NCI-H2081 treated with DMSO at 0.1 percent for 48 hours (cell line): ENCODE data around the gene PGM1.

ENCODE experiments used
- DNase-seq: peaks from one replicate; lab custom pipeline; 2025; lab: John Stamatoyannopoulos, UW

Gene PGM1

DNA sequence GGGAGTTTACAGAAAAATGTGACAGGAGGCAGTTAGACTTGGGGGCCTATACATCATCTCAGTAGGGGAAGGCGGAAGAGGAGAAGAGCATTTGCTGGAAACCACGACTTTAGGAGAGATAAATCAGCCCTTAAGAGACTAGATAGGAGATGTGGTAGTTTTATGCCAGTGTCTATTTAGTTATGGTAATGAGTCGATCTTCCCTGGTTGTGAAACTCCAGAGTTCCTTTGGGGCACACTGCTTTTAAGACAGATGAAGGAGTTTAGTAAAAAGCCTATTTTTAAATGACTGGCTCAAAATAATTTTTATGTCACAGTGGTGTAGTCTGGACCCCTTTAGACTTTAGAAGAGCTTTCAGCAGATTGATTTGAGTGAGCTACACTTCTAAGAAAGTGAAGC, 7.8 kb downstream of the PGM1 start:
- no peak for DNase-seq

GRCh38 chr1:63601463-63601862, 8.3 kb downstream of the PGM1 start:
- no peak for DNase-seq

DNA sequence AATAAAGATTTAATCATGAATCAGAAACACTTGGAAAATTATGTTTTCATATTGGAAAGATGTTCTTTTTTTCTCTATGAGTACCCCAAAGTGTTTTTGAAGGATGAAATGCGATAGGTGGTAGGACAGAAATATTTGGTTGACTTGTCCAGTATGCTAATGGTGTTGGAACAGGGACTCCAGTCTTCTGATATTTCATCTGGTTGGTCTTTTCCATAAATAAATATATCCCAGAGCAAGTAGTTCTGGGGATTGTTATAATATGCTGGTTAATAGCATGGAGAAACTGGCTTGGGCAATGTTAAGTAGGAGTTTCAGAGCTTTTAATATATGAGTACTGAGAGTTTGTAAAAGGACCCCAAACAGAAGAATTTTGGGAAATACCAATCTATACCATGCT, 8.7 kb downstream of the PGM1 start:
- no peak for DNase-seq

DNA sequence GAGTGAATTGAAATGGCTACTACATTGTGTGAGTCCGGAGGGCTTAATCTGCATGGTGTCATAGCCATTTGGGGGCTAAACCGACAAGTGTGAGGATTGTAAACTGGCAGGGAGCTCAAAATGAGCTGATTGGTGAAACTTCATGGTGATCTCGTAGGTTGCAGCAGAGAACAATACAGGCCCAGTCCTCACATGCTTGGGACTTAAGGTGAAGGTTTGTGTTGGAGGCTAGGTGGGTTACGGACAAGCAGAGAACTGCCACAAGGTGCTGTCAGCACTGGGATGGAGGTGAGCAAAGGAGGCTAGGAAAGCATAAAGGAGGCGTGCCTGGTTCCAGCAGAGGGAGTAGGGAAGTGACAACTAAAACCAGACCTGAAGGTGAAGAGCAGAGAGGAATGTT, 9.4 kb downstream of the PGM1 start:
- no peak for DNase-seq

DNA sequence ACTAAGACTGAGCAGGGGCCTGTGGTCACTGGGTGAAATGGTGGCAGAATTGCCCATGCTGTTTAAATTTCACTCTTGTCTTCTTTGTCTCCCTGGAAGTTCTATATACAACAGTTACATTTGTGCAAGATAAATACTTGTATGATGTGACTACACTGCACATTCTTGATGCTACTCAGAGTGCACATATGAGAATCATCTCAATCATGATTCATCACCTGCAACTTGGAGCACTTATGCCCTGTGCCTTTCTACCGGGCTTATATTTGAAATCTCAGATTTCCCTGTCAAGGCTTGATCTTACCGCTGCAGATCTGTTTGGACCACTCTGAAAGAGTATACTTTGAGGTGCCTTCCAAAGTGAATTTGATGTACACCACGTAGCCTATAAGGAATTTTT, 10.6 kb downstream of the PGM1 start:
- DNase-seq, result no peak

- no peak for DNase-seq
Measured at GRCh38 chr1:63607322-63607721, 14.1 kb downstream of the PGM1 start.

DNA sequence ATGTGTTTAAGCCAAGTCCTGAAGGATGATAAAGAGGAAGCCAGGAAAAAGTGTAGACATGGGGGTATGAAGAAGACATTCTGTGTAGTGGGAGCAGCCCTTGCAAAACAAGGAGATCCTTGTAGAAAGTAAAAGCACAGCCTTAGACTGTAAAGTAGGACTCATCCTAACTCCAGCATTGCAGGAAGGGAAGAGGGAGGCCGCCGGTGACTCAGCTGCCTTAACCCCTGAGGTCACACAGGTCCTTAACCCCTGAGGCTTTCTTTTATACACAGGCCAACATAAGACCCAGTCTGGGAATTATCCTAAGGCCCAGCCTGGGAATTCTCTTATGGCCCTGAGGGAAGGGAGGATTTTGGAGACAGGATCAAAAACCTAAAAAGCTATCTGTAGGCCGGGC, 18.0 kb downstream of the PGM1 start:
- no peak for DNase-seq

DNA sequence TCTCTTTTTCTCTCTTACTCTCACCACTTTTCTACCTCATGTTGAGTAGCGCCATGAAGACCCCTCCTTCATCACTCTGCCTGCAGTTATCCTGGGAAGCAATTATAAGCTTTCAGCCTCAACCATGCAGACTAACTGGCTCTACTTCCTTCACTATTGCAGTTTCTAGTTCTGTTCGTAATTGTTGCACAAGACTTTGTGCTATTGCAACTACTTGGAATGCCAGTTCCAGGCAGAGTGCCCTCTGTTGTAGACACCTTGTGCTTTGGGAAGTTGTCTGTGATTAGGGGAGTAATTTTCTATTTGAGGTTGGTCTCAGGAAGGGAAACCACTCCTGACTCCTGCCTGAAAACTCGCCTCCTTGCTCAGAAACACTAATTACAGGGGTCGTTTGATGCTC, 19.4 kb downstream of the PGM1 start:
- DNase-seq, result no peak

DNA sequence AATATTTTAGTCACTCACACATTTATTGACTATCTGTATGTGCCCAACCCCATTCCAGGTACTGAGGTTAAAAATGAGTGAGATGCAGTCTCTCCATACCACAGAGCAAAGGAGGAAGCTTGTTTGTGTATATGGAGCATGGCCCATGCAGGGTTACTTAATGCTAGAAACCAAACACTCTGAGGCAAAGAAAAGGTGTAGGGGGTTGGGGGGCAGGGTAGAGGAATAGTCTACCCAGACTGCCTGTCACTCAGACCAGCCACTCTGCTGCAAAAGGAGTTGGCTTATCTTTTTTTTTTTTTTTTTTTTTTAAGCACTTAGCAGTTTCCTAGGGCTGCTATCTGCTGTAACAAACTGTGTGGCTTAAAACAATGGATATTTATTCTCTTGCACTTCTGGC, 19.8 kb downstream of the PGM1 start:
- no peak for DNase-seq

DNA sequence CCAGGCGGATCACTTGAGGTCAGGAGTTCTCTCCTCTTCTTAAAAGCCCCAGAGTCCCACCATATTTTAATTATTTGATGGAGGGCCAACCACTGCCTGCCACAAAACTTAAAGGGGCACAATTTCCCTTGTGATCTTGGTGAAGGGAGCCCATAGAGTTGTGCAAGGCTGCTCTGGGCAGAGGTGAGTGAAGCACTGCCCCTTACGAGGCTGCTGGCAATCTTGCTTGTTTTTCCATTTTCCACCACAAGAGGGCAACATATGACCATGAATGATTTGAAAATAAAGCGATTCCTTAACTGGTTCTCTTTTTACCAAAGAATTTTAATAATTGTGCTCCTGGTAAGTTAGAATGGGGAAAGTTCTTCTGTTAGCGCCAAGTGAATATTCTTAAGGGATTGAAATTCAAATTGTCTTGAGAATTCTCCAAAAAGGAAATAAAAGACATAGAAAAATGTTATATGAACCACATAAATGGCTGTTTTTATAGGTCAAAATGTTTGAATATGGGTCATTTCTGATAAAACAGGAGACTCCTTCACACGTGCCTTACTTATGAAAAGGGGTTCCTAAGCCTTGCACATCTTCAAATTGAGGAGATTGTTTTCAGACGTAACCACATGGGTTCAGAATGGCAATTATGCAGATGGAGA, 22.7 kb downstream of the PGM1 start:
- no peak for DNase-seq

GRCh38 chr1:63617450-63617849, 24.2 kb downstream of the PGM1 start:
- DNase-seq, result no peak

DNA sequence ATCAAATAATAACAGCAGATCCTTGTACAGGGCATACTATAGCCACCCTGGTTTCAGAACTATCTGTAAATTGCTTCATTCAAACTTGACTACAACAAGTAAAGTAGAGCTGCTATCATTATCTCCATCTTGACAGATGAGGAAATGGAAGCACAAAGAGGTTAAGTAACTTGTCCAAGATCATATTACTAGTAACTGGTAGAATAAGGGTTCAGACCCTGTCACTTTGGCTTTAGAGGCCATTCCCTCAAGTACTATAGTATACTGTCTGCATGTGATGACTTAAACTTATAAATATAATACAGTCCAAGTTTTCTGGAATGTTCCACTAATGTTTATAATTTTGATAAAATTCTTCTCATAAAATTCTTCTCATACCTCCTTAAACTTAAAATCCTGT, 24.8 kb downstream of the PGM1 start:
- no peak for DNase-seq

DNA sequence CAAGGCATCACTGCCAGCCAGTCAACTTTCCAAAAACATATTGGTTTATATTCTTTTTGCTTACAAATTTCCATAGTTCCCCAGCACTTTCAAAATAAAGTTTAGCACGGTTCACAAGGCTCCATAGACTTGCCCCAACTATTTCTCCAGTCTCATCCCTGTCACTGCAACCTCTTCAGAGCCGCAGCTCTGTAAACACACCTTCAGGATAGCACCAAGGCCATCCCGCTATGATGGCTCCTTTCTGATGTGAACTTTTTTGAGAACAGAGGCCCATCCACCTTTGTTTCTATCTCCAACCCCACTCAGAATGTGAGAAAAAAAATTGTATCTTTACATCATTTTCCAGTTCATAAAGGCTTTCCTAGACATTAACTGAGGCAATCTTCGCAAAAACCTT, 26.3 kb downstream of the PGM1 start:
- no peak for DNase-seq

DNA sequence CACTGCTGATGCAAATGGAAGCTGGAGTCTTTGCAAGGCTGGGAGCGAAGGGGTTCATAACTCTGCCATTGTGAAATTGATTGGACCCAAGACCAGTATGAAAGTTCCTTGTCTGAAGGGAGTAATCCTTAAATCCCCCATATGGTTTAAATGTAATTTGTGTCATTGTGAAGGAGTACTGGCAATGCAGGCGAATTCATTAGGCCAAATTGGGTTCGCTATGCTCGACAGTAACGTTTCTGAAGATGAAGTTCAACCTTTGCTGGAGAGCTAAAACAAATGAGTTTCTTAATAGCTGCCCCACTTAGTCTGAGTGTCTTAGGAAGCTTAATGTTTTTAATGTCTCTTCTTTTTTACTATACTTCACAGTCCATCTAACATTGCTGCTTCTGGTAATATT, 27.5 kb downstream of the PGM1 start:
- DNase-seq, result no peak

GRCh38 chr1:63621075-63621474, 27.9 kb downstream of the PGM1 start:
- no peak for DNase-seq

- DNase-seq, result no peak
Measured at GRCh38 chr1:63621698-63622097, 28.5 kb downstream of the PGM1 start.

DNA sequence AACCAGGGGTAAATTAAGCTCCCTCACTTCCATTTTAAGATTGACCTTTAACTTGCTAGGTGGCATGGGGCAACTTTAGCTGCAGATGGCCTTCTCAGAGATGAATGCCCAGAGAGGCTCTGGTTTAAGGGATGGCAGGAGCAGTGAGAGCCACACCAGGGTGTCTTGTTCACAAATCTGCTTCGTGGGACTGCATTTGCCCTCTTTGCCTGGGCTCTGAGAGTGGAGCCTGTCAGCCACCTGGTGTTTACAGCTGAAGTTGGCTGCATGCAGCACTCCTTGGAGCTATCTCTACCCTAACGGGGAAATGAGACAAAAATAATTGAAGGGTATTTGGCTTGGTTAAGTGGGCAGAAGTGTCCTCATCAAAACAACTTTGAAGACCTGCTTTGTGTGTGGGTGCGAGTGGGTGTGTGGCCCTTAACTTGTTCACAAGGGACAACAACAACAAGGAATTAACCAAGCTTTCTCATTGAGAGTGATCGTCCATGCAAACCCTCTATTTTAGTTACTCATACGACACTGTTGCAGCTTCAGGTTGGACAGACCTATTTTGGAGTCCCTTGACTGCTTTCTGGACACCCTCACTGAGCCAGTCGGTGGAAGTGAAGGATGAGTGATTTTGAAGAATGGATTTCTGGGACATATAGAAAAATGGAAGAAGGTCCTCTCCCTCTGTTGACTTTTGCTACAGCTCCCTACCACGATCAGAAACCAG, 29.8 kb downstream of the PGM1 start:
- DNase-seq, result no peak

GRCh38 chr1:63623952-63624351, 30.7 kb downstream of the PGM1 start:
- no peak for DNase-seq

DNA sequence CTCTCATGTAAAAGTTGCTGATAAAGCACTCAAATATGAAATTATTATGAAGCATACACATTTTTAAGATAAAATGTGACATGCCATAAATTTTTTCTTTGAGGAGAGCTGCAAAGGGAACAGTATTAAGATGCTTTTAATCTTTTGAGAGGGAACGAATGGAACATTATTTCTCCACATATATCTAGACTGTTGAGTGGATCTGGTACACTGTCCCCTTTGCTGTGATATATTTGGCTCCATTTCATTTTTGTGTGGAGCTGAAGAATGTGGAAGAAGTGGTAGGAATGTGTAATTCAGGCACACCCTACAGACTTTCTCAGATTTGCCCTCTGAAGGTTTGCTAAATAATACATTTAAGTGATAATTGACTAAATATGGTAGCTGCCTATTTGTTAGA, 31.7 kb downstream of the PGM1 start:
- DNase-seq, result no peak

DNA sequence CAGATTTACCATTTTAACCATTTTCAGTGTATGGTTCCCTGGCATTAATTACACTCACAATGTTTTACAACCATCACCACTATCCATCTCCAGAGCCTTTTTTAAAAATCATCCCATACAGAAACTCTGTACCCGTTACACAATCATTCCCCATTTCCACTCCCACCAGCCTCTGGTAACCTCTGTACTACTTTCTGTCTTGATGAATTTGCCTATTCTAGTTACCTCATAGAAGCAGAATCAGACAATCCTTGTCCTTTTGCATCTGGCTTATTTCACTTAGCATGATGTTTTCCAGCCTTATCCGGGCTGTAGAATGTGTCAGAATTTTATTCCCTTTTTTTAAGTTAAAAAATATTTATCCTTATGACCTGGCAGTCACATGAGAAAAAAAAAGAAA, 33.0 kb downstream of the PGM1 start:
- DNase-seq, result no peak

DNA sequence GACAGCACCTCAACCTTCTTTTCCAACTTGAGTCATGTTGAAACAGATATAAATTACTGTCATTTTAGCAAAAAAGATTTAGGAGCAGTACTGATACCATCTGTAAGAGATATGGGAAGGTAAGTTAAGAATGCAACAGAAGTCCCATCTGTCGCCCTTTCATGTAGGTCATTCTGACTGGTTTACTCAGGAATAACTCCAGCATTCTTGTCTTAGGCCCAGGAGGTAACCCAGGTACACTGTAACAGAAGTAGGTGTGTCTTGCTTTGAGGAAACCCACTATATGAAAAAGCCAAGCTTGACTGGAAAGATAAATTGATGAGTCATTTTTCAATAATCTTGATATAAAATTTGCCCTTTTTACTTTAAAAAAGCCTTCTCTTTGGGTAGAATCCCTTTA, 35.4 kb downstream of the PGM1 start:
- DNase-seq, result no peak

GRCh38 chr1:63630238-63630637, 37.0 kb downstream of the PGM1 start:
- no peak for DNase-seq

DNA sequence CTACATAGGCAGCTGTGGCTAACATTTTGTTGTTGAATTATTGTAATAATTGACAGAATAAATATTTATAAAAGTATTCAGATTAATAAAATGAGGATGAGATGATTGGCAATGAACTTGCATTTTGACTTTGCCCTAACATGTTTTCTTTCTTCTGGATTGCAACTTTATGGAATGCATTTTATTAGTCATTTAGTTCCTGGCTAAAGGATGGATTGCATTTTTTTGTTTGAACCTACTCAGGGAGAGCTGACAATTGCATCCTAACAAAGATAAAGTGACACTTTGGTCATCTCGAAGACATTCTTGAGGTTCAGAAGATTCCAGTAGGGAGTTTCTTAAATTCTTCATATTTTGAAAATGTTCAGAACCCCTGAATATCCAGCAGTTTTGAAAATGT, 37.5 kb downstream of the PGM1 start:
- DNase-seq, result no peak

- DNase-seq, result no peak
Measured at GRCh38 chr1:63632110-63632509, 38.9 kb downstream of the PGM1 start.
